Measurements from ENCODE around the gene PIK3C2G.
A peak's percentile ranks its signal among the peaks of the same experiment; 100 is the strongest.

Gene PIK3C2G

DNA sequence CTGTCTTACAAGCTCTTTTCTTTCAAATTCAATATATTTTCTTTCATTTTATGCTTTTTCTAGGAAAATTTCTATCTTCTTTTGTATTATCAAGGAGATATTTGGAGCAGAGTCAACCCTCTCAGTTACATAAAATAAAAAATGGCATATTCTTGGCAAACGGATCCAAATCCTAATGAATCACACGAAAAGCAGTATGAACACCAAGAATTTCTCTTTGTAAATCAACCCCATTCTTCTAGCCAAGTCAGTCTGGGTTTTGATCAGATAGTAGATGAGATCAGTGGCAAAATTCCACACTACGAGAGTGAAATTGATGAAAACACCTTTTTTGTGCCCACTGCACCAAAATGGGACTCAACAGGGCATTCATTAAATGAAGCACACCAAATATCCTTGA is 20.6 kb downstream of the PIK3C2G start:
- DNase-seq: no peak

DNA sequence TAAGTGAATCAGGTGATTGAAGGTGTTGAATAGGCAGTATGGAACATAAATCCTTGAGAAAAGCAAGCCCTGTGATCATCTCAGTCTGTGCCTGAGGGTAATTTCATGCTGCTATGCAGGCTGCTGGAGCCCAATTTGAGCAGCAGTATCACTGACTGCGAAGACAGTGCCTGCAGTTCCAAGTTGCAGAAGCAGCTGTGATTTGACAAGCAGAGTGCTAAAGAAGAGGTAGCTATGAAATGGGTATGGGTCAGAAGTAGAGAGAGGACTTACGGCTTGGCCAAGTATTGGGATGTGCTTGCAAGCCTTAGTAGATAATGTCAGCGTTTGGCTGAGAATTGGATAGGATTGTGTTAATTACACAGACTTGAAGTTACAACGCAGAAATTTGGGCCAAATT is 22.5 kb downstream of the PIK3C2G start:
- peak; percentile 30 for DNase-seq

DNA sequence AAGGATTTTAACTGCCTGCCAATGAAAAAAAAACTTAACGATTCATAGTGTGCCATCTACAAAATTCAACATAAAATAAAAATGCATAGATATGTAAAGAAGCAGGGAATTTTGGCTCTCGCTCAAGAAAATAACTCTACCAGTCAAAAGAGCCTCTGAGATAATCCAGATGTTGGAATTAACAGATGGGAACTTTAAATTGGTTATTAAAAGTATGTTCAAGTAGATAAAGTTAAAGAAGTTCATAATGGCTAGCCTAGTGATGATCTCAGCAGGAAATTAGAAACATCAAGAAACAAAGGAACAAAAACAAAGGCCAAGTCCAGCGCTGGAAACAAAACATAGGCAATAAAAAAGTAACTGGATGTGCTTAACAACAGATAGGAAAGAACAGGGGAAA is 23.1 kb downstream of the PIK3C2G start:
- no peak for DNase-seq

DNA sequence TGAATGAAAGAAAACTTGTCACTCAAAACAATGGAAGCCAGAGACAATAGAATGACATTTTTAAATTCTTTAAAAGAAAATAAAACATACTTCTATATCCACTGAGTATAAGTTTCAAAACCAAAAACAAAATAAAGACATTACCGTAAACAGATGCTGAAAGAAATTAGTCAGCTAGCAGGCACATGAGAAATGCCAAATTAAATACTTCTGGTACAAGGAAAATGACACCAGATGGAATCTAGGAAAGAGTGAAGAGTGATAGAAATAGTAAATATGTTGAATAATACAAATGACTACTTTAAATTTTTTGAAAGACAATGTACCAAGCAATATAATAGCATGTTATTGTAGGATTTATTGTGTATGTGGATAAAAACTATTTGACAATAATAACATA is 23.8 kb downstream of the PIK3C2G start:
- no peak for DNase-seq

DNA sequence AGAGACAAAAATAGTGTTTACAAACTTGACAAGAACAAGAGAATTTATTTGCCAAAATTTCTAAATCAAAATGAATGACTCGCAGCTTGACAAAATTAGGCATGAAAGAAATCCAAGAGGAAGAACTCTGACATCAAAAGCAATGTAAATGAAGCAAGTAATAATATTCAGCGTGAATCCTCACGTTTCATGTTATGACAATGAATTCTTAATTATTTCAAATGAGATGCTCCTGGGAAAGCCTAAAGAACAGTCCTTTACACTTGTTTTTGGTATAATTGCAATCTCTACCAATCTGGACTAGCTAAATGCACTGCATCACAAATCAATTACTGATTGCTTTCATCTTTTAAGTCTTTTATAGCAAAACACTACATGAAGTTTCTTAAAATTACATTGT is 29.1 kb downstream of the PIK3C2G start:
- DNase-seq: no peak

DNA sequence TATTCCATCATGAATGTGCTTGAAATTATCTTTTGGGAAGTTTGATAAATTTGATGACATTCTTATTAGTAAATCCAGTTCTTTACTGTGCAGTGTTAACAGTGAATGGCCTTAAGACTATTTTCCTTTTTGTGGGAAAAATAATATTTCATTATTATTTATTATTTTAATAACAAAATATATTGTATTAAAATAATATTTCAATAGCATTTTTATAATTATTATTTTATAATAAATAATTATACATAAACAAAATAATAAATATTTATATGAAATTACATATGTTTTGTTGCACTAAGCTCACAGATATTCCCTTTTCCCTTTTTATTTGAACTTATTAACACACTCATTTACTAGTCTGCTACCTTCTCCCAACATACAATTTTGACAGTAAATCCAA is 33.6 kb downstream of the PIK3C2G start:
- DNase-seq: no peak

DNA sequence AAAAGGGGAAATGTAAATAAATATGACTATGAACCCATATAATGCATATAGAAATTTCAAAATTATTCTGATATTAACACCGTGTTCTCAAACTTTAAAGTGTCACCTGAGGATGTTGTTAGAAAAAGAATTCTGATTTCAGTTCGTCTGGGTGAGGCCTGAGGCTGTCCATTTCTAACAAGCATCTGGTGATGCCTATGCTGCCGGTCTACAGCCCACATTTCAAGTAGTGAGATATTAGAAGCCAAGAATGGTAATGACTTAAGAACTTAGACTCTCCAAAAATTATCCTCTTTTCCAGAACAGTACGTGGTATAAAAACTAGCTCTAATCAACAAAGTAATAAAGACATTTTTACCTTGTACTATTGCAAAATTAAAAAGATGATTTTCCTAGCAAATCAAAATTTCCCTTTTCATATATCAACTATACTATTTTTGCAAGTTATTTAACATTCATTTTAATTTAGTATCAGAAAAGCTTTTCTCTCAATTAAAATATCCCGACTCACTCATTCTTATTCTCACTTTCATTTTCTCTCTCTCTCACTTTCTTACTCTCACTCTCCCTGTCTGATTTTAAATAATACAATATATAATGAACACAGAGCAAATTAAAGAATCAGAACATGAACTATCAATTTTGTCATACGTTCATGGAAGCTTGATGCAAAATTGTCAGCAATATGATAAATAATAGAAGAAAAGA is 35.0 kb downstream of the PIK3C2G start:
- DNase-seq: no peak

DNA sequence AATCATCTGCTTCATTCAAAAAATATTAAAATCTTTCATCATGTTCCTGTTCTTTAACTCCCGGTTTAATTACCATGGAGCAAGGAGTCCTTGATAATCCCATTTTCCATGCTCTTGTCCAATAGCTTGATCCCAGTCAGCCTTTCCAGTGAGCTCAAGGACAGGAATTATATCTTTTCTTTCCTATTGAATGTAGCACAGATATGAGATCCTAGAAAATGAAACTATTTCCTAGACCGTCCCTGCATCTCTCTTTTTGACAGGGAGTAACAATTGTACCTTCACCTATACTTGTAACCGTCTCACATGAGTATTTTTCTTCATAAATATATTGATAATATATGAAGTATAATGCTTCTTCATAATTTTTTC is 35.6 kb downstream of the PIK3C2G start:
- DNase-seq: no peak

DNA sequence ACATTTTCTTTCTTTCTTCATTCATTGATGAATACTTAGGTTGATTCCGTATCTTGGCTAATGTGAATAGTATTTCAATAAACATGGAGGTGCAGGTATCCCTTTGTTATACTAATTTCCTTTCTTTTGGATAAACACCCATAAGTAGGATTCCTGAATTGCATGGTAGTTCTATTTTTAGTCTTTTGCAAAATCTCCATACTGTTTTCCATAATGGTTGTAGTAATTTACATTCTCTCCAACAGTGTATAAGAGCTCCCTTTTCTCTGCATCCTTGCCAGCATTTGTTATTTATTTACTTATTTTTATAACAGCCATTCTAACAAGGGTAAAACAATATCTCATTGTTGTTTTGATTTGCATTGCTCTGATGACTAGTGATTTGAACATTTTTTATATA is 36.6 kb downstream of the PIK3C2G start:
- DNase-seq: no peak

DNA sequence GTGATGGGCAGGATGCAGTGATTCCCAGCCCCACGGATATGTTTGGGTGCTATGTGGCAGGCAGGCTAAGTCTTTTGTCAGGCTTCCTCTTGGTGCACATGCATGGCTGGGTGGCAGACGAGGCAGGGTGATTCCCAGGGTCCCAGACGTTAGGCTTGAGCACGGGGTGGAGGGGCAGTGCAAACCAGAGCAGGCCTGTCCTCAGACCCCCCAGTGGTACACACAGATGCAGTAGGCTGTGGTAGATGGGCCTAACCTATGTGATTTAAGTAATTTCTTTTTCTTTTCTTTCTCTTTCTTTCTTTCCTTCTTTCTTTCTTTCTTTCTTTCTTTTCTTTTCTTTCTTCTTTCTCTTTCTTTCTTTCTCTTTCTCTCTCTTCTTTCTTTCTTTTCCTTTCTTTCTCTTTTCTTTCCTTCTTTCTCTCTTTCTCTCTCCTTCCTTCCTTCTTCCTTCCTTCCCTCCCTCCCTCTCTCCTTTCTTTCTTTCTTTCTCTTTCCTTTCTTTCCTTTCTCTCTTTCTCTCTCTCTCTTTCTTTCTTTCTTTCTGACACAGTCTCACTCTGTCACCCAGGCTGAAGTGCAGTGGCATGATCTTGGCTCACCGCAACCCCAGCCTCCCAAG is 41.6 kb downstream of the PIK3C2G start:
- no peak for DNase-seq

DNA sequence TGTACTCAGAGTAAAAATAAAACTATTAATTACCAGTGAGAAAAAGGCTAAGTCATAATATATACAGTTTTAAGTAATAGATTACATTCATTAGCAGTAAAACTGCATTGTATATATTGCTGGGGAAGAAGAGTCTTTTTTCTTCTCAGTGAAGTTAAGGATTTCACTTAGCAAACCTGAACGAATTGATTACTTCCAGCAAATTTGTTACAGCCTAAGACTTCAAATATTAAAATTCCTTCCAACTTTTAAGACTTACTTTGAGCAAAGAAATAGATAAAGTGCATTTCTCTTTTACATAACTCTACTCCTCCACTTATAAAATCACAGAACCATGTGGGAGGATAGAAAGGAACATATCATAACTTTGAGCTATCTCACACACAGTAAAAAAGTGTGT is 43.3 kb downstream of the PIK3C2G start:
- no peak for DNase-seq

DNA sequence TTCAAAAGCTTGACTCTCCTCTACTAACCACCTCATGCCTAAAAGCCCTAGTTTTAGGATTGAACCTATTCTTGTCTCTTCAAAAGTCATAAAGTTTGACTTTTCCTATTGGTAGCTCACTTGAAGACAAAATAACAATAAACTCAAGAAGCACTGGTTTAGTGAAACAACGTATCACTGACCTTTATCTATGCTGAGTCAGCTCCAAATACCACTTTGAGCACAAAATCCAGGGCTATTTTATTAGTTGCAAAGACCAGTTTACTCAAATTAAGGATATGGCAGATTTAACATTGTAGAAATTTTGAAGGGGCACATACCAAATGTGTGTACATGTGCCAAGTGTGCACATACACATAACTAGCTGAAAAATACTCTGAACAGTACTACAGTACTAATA is 45.0 kb downstream of the PIK3C2G start:
- DNase-seq: no peak

DNA sequence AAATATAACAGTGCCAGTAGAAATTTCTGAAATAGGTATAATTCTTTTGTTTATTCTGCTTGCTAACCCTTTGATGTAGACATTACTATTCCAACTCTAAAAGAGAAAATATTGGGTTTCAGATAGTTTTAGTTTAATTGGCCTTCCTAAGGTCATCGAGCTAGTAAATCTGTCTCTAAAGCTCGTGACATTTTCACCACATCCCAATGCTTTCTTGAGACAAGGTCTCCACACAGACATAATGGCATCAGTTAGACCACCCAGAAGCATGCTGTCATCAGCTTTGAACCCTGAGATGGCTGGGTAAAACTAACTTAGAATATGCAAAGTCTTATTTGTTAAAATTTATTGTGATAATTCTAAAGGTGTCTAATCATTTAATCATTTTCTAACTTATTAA is 52.0 kb downstream of the PIK3C2G start:
- no peak for DNase-seq

DNA sequence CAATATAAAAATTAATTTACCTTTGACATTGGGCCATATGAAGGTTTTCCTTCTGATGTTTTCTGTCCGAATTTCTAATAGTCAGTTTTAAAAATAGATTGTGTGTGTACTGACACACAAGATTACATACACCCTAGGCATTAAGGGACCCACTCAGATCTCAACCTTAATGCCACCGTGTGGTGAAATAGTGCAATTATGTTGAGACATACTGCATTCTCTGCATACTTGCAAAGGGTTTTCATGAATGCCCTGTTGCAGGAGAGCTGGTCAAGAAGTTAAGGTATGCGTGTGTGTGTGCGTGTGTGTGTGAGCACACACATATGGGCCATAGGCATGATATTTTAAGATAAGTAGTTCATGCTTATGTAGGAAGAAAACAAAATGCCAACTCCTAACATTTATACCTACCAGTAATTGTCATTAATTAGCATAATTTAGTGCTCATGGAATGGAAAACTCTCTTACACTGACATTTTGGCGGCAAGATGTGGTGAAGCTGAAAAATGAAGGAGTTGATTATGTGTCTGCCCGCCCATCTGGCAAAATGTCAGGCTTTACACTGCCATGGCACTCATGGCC is 58.8 kb downstream of the PIK3C2G start:
- DNase-seq: peak; percentile 1

DNA sequence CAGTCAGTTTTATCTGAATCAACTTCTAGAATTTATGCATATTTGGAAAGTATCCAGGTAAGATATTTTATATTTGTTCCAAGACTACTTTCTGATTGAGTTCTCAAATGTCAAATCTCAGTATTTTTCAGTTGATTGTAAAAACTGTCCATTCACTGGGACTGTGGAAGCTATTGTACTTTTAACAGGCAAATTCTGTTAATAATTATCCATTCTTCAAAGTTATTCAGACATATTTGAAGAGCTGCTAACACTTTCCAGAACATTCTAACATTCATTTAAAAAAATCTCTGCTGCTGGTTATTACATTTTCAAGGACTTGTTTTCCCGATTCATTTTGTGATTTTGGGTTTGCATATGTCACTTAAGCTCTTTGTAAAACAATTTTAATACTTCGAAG is 59.7 kb downstream of the PIK3C2G start:
- DNase-seq: no peak

DNA sequence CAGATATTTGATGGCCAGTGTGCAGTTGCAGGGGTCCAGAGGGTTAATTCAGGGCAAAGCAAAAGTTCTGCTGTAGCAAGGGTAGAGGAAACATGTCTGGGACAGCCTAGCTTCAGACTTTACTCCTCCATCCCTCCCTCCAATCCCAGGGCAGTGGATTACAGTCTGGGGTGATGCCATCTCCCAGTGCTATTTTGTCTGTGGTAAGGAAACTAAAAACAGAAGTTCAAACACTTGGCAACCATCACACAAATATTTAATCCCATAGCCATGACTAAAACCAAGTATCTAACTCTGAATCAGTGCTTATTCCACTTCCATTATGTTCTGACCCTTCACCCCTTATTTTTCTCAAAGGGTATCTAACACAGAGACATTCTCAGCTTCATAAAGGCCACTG is 61.8 kb downstream of the PIK3C2G start:
- DNase-seq: no peak

DNA sequence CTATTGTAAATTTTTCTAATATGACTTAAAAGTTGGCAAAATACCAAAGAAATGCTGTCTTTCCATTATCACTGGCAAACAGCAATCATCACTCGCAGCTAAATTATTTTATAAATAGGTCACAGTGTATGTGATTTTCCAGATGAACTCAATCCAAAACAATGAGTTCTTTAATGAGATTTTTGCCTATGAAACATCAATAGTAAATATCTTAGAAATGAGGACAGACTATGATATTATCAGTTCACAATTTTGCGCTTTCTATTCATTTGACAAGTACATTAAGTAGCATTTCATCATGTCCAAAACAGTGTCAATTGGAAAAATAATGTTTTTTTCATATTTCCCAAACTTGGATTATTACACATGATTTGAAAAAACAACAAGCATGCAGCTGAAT is 65.7 kb downstream of the PIK3C2G start:
- DNase-seq: no peak

DNA sequence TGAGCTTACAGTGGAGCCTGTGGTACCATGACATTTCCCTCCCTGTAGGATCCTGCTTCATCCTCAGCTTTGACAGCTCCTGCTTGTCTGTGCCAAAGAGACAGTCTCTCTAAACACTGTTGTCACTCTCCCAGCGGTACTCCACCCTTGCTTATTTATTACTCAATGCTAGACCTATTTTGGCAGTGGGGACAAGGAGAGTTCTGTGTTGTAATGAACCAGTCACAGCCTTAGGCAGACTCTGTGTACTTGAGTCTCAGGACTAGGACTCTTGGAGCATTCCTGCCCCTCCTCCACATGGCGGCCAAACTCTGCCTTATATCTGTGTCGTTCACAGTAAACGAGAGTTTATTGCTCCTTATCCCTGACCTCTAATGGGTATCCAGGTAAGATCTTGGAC is 70.9 kb downstream of the PIK3C2G start:
- no peak for DNase-seq

DNA sequence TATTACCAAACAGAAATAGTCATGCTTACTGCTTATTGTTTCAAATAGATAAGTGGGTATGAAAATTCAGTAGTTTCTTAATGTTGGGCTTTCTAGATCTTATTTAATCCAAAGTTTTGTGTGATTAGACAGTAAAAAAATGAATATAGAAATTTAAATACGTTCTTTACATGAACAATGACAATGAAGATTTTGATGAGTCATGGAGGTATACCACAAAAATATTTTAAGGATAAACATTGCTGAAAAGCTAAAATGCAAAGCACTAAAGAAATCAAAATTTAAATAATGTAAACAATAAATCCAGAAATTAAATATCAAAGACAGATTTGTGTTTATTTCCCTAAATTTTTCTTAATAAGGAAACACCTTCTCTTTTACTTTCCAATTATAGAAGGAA is 78.3 kb downstream of the PIK3C2G start:
- no peak for DNase-seq

DNA sequence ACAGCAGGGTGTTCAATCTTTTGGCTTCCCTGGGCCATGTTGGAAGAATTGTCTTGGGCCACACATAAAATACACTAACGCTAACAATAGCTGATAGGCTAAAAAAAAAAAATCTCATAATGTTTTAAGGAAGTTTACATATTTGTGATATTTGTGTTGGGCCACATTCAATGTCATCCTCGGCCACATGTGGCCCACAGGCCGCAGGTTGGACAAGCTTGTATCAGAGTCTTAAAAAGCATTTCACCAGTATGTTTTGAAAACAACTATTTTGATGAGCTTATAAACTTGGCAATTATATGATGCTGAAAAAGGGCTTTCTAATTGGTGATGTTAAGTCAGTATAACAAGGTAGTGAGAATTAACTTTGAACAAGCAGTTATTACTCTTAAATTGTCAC is 78.9 kb downstream of the PIK3C2G start:
- no peak for DNase-seq

DNA sequence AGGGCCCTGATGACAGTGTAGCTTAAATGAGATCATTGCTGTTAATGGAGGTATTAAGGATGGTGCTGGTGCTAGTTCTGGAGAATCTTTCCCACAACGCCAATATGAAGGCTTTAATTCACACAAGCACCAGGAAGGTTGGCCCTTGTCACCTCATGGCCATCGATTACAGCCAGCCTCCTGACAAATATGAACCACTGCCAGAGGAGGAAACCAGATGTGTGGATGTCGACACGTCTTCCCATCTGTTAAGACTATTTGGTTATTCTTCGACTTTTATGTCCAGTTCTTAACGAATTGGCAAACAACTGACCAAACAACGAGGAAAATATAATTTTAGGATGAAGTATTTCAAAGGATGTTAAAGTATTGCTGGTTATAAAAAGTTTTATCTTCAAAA is 79.5 kb downstream of the PIK3C2G start:
- no peak for DNase-seq

DNA sequence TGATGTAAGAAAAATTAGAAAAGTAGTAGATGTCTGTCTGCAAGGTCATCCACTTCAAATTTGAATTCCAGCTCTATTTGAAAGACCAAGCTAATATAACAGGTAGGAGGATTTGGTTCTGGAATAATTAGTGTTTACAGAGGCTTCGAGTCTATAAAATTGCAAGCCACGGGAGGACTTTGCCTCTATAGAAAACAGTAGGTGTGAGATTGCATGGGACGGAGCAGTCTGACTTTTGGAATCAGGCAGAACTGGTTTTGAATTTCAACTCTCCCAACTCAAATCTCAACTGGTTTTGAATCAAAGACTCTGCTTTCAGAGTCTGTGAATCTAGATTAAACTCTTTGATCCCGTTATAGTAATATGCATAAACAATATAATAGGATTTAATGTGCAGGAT is 82.4 kb downstream of the PIK3C2G start:
- no peak for DNase-seq

DNA sequence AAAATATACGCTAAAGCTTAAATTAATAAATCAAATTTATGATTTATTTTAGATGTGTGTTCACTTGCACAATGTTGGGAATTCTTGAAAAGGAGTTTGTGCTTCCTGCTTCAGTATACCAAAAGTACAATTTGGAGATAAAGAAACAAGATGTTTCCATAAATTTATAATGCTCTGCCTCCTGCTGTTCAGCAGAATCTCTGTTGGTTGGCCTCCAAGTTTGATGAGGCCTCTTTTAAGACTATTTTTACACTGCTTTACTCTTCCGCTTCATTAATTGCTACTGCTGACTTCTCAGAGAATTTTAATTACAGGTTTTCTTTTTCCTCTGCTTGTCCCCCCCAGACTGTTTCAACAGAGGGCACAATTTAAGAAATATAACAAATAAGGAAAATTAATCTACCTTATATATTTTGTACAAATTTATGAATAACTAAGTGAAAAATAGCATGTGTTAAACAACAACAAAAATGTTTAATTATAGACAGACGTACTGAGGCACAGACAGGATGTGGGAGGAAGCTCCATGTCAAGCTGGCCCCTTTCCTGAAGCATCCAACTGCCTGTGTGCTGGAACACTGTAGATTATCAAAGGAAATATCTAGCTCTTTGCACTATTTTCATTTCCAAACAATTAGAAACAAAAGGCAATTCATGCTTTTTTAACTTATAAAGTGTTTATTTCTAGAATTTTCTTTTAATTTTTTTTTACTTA is 83.9 kb downstream of the PIK3C2G start:
- no peak for DNase-seq

DNA sequence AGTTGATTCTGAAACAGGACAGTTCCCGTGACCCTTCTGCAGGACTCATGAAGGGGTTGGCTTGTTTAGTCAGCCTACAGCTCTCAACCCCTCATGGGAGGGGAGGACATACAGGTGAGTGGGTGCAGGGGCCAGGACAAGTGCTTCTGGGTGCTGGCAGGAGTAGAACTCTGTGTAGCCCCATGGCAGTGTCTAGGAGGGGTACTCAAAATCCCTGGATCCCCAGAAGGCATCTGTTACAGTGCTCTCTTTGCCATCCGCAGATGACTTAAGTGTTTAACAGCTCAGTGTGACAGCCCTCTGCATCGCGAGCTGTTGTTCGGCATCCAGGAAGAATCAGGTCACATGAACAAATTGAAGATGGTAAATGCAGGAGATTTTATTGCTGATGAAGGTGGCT is 91.0 kb downstream of the PIK3C2G start:
- no peak for DNase-seq
